ENCODE measurements around the gene CNEP1R1.

DNA sequence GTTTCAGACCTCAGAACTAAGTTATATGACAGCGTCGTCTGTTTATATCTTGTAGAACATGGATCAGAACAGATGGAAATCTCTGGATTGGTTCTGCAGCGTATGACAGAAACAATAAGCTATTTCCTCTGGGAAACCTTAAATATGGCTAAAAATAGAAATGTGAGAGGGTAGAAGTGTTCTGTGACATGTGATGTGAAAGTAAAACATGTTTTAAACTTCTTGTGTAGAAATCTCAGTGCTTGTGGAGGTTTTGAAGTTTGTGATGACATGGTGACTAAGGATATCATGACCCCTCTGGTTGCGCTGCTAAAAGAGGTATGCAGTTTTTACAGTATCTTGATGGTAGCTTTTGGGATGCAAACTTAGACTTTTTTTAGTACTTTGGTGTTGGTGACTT, 43.5 kb downstream of the CNEP1R1 start:
- TF ChIP-seq, protein P1, sequence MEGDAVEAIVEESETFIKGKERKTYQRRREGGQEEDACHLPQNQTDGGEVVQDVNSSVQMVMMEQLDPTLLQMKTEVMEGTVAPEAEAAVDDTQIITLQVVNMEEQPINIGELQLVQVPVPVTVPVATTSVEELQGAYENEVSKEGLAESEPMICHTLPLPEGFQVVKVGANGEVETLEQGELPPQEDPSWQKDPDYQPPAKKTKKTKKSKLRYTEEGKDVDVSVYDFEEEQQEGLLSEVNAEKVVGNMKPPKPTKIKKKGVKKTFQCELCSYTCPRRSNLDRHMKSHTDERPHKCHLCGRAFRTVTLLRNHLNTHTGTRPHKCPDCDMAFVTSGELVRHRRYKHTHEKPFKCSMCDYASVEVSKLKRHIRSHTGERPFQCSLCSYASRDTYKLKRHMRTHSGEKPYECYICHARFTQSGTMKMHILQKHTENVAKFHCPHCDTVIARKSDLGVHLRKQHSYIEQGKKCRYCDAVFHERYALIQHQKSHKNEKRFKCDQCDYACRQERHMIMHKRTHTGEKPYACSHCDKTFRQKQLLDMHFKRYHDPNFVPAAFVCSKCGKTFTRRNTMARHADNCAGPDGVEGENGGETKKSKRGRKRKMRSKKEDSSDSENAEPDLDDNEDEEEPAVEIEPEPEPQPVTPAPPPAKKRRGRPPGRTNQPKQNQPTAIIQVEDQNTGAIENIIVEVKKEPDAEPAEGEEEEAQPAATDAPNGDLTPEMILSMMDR (IDR thresholded peaks at IDR 0.05), result no peak
- TF ChIP-seq EP300 (IDR thresholded peaks at IDR 0.05) (no peak), POLR2A (IDR thresholded peaks at IDR 0.05; ENCODE audit: low read depth) (no peak), POLR2AphosphoS5 (IDR thresholded peaks at IDR 0.05) (no peak)

Data from esophagus muscularis mucosa (tissue), 4 donors.